Caco-2 (cell line): ENCODE results near the gene GPR87. TPM values are rescaled to one million over a fixed set of nuclear protein-coding genes. Genes with fewer than 3 reads are reported as not detected.

ENCODE experiments used
- BruUV-seq: library from RNA; stranded (reverse); fragments of 400-500 nt; replicated peaks from 2 replicates; lab custom pipeline; 2021; lab: Mats Ljungman, UMichigan
- CTCF ChIA-PET: fragments of 300-600 bp; sonication (Branson Sonifier 250); formaldehyde crosslinking; loops from one replicate; lab custom pipeline; 2022; ENCODE audit warnings: antibody characterized with exemption; lab: Charles Lee
- POLR2A ChIA-PET: fragments of 300-600 bp; sonication (Branson Sonifier 250); formaldehyde crosslinking; loops from one replicate; lab custom pipeline; 2022; ENCODE audit warnings: antibody characterized with exemption; lab: Charles Lee
- DNase-seq, 2 experiments: peaks; one replicate each; pipeline versions ENCODE4 v3.0.0 to v3.0.0-alpha.2; 2020 to 2022
- H3K27me3 ChIP-seq: replicated peaks from 2 replicates; pipeline ENCODE4 v1.6.0; 2011; ENCODE audit warnings: low read length; ENCODE audit not compliant: control insufficient read depth, insufficient read depth
- H3K36me3 ChIP-seq: 2 replicates; pipeline ENCODE4 v1.5.1; 2011; ENCODE audit warnings: low read length; ENCODE audit not compliant: control insufficient read depth, insufficient read depth
- H3K4me1 ChIP-seq: fragments of 250-450 bp; sonication (Bioruptor Pico); 2 replicates; pipeline ENCODE4 v1.5.1; 2020; ENCODE audit warnings: mild to moderate bottlenecking
- H3K4me3 ChIP-seq: 2 replicates; pipeline ENCODE4 v1.5.1; 2011; ENCODE audit warnings: low read depth, mild to moderate bottlenecking, control low read depth, low read length
- H3K9me3 ChIP-seq: fragments of 250-450 bp; sonication (Bioruptor Pico); 2 replicates; pipeline ENCODE4 v1.5.1; 2020; ENCODE audit warnings: mild to moderate bottlenecking, moderate library complexity
- H3K27ac Mint-ChIP-seq: one replicate; pipeline ENCODE4 v1.8.0; 2022; ENCODE audit warnings: mixed read lengths; ENCODE audit not compliant: unreplicated experiment
- H3K27me3 Mint-ChIP-seq: one replicate; pipeline ENCODE4 v1.8.0; 2022; ENCODE audit warnings: mixed read lengths; ENCODE audit not compliant: insufficient read depth, unreplicated experiment
- H3K36me3 Mint-ChIP-seq: one replicate; pipeline ENCODE4 v1.8.0; 2022; ENCODE audit warnings: mild to moderate bottlenecking, mixed read lengths; ENCODE audit not compliant: insufficient read depth, unreplicated experiment
- H3K4me1 Mint-ChIP-seq: one replicate; pipeline ENCODE4 v1.8.0; 2022; ENCODE audit warnings: low read depth, mixed read lengths; ENCODE audit not compliant: unreplicated experiment
- H3K4me3 Mint-ChIP-seq: one replicate; pipeline ENCODE4 v1.8.0; 2022; ENCODE audit warnings: mild to moderate bottlenecking, moderate library complexity, mixed read lengths; ENCODE audit not compliant: unreplicated experiment
- H3K9me3 Mint-ChIP-seq: one replicate; pipeline ENCODE4 v1.8.0; 2022; ENCODE audit warnings: mixed read lengths; ENCODE audit not compliant: unreplicated experiment
- intact Hi-C: fragments of 100-400 bp; cut with micrococcal nuclease; formaldehyde crosslinking; loops from one replicate; pipeline ENCODE4 v1.10.0; 2022; ENCODE audit not compliant: unreplicated experiment
- total RNA-seq: library from RNA; stranded (reverse); gene quantifications from 2 replicates; pipeline ENCODE4 v1.2.3, GENCODE V29; 2022
- TF ChIP-seq, protein P1 (sequence below), 2 experiments: fragments of 200-600 bp in 1 of 2; IDR thresholded peaks; 1 replicate in 1 of 2; 2 replicates in 1 of 2; pipeline versions ENCODE4 v1.5.1 to v1.8.0; 2011 to 2022; ENCODE audit warnings: antibody characterized with exemption in 1 of 2, control low read depth in 1 of 2, inconsistent platforms in 1 of 2, low read depth in 1 of 2, low read length in 1 of 2, mild to moderate bottlenecking in 1 of 2, moderate library complexity in 1 of 2; ENCODE audit not compliant: insufficient read depth in 1 of 2, severe bottlenecking in 1 of 2, unreplicated experiment in 1 of 2

Gene GPR87
- total RNA-seq, 1 experiment from 2014 or later = 0.18 TPM

DNA sequence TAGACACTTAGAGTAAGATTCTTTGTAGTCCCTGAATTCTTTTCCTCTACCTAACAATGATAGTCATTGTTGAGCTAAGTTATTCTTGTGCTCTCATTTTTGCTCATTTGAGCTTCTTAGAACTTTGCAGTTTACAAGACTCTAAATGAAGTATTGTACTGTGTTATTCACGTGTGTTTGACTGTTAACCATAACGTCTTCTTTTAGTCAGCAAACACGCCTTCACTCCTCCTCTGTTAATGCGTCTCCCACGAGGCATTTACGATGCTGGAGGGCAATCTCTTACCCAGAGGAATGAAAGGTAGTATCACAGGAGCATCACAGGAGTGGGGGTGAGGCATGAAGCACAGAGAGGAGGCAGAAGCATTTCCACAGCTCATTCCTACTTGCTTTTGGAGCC lies 23.5 kb downstream of the GPR87 start:
- ChIA-PET CTCF (interaction anchor here (0.6 to 1.1 kb wide), 2 partner anchors 15 to 1542 kb away, joined by 3 to 7 read pairs; partner anchors contain the start of gene P2RY1), POLR2A (no interaction called here)
- Histone ChIP-seq H3K4me3 (no peak overlapping the region), H3K36me3 (no peaks in the 10 kb centered on the region), H3K4me1 (peaks cover 5% of the 10 kb centered on the region; the same call in 1 of the 2 replicates), H3K27me3 (no peaks in the 10 kb centered on the region), H3K9me3 (no peaks in the 10 kb centered on the region)
- Mint-ChIP-seq H3K27ac (no peak overlapping the region), H3K27me3 (no peaks in the 10 kb centered on the region), H3K4me1 (no peaks in the 10 kb centered on the region), H3K36me3 (no peaks in the 10 kb centered on the region), H3K9me3 (no peaks in the 10 kb centered on the region), H3K4me3 (no peak overlapping the region)
- no TSS peak for BruUV-seq
- peak in 1 of 2 experiments; percentile 35 for DNase-seq
- TF ChIP-seq, protein P1, sequence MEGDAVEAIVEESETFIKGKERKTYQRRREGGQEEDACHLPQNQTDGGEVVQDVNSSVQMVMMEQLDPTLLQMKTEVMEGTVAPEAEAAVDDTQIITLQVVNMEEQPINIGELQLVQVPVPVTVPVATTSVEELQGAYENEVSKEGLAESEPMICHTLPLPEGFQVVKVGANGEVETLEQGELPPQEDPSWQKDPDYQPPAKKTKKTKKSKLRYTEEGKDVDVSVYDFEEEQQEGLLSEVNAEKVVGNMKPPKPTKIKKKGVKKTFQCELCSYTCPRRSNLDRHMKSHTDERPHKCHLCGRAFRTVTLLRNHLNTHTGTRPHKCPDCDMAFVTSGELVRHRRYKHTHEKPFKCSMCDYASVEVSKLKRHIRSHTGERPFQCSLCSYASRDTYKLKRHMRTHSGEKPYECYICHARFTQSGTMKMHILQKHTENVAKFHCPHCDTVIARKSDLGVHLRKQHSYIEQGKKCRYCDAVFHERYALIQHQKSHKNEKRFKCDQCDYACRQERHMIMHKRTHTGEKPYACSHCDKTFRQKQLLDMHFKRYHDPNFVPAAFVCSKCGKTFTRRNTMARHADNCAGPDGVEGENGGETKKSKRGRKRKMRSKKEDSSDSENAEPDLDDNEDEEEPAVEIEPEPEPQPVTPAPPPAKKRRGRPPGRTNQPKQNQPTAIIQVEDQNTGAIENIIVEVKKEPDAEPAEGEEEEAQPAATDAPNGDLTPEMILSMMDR (IDR thresholded peaks at IDR 0.05; ENCODE audit: insufficient read depth in 1 of 2, low read depth in 1 of 2, low read length in 1 of 2, severe bottlenecking in 1 of 2, unreplicated experiment in 1 of 2) = no peak
- intact Hi-C loops = loop anchor here (5.0 kb wide), 1 partner anchor 544 kb away; no protein-coding TSS in a partner anchor

DNA sequence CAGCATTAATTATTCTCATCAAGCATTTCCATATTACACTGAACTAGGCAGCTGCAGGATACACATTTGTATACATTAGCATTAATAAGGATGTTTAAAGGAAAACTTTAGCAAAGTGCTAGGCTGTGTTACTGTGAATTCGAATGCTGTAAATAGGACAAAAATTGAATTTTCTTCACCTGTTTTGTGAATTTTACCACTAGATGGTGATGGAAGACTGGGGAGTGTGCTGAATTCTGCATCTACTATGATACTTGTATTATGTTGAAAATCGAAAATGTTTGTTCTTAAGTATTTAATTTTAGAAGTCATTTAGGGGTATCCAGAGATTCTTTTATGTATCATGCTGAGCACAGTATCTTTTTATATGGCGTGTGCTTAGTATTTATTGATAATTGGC lies 25.9 kb downstream of the GPR87 start:
- TF ChIP-seq, protein P1 (IDR thresholded peaks at IDR 0.05; ENCODE audit: insufficient read depth in 1 of 2, low read depth in 1 of 2, low read length in 1 of 2, severe bottlenecking in 1 of 2, unreplicated experiment in 1 of 2) = peak in 1 of 2 experiments; percentile 26
- ChIA-PET CTCF (no interaction called here), POLR2A (no interaction called here)
- no peak for DNase-seq
- Mint-ChIP-seq H3K27ac (no peak overlapping the region), H3K4me1 (no peaks in the 10 kb centered on the region), H3K9me3 (no peaks in the 10 kb centered on the region), H3K36me3 (no peaks in the 10 kb centered on the region), H3K27me3 (no peaks in the 10 kb centered on the region), H3K4me3 (no peak overlapping the region)
- no peaks in the 10 kb centered on the region for H3K27me3 ChIP-seq
- H3K4me1 ChIP-seq = peaks cover 5% of the 10 kb centered on the region; the same call in 1 of the 2 replicates
- no peaks in the 10 kb centered on the region for H3K36me3 ChIP-seq
- H3K9me3 ChIP-seq = no peaks in the 10 kb centered on the region
- BruUV-seq = no TSS peak
- H3K4me3 ChIP-seq = no peak overlapping the region
- intact Hi-C loops = loop anchor here (1.0 to 5.0 kb wide), 4 partner anchors 15 to 628 kb away; no protein-coding TSS in a partner anchor

DNA sequence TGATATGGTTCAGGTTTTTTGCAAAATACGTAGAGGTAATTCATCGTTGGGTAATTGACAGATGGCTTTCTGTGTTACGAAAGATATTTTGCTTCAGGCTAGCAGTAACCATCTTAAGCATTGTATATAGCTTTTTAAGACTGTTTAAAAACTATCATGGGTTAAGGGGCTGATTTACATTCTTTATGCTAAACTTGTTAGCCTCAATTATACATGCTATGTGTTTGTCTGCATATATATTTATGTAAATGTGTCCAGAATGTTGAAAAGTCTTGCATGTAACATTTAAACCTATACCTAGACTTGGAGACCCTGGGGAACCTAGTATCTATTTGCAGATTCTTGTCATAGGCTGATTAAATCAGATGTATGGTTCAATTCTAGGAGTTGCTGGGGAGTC lies 27.2 kb downstream of the GPR87 start:
- no TSS peak for BruUV-seq

More for the DNA sequence above, 27.2 kb downstream of the GPR87 start:
- H3K27me3 Mint-ChIP-seq = no peaks in the 10 kb centered on the region
- no peak overlapping the region for H3K27ac Mint-ChIP-seq
- no peaks in the 10 kb centered on the region for H3K36me3 Mint-ChIP-seq
- ChIA-PET CTCF (no interaction called here), POLR2A (no interaction called here)
- no peaks in the 10 kb centered on the region for H3K9me3 Mint-ChIP-seq
- Histone ChIP-seq H3K9me3 (no peaks in the 10 kb centered on the region), H3K27me3 (no peaks in the 10 kb centered on the region), H3K4me1 (peaks cover 5% of the 10 kb centered on the region; the same call in 1 of the 2 replicates), H3K36me3 (no peaks in the 10 kb centered on the region), H3K4me3 (no peak overlapping the region)
- no peak for DNase-seq
- no peaks in the 10 kb centered on the region for H3K4me1 Mint-ChIP-seq
- intact Hi-C loops = loop anchor here (10.0 kb wide), 1 partner anchor 285 kb away; no protein-coding TSS in a partner anchor
- TF ChIP-seq, protein P1 (IDR thresholded peaks at IDR 0.05; ENCODE audit: insufficient read depth in 1 of 2, low read depth in 1 of 2, low read length in 1 of 2, severe bottlenecking in 1 of 2, unreplicated experiment in 1 of 2) = no peak
- no peak overlapping the region for H3K4me3 Mint-ChIP-seq
